Stimulated activated CD4-positive, alpha-beta T cell treated with anti-CD3 and anti-CD28 coated beads, Interleukin-15, amount 100 ng/mL, for 48 hours (primary cell): ENCODE data around the gene C9orf57.
"Not testable (repeated sequence)": the region's sequence is repeated elsewhere in the genome, so short reads cannot be mapped to it uniquely, and the experiment has no call there.

Source experiments
- DNase-seq, 2 donors: peaks; one replicate each; pipeline ENCODE4 v3.0.0-alpha.2; 2020; ENCODE audit warnings: low read depth in 2 of 2

C9orf57 gene

DNA sequence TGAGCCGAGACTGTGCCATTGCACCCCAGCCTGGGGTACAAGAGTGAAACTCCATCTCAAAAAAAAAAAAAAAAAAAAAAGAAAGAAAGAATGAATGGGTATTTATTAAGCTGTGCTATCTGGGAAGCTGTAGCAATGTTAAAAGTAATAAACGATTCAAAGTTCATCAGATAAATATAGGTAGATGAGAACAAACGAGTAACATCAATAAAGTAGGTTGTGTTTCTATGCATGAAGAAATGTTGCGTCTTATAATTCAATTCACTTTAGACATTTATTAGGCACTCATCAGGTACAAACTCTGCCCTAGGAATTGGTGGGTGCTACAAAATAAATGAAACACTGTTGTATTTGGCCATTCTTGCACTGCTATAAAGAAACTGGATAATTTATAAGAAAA lies 36.8 kb downstream of the C9orf57 start:
- DNase-seq = no peak

DNA sequence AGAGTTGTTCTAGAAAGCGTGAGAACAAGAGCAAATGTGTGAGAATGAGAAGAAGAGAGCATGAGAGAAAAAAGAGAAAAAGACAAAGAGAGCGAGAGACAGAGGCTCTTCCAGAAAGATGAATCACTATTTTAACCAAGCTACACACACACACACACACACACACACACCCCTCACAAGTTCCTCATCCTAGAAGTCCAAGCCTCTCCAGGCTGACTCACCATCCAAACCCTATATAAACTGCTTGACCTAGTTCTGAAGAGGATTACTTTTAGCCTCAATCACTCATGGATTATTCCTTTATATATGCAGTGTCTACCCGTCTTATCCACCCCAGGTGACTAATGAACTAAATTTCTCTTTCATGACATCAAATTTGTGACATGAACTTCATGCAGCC lies 37.6 kb downstream of the C9orf57 start:
- no peak for DNase-seq

DNA sequence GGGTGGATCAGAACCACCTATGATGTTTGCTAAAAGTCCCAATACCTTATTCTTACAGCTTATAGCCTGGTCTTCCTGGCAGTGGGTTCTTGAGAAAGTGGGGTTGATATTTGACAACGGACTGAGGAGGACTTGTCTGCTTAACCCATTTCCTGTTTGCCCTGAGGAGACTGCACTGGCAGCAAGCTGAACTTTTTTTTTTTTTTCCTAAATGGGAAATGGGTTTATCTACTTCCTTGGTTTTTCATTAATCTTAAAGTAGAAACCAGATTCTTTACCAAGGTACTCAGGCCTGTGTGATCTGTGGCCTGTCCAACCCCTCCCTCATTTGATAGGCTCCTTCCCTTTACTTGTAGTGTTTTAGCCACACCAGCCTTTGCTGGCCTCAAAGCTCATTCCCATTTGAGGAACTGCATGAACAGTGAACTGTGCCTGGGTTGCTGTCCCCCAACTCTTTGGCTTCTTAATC lies 47.1 kb downstream of the C9orf57 start:
- DNase-seq = no peak

DNA sequence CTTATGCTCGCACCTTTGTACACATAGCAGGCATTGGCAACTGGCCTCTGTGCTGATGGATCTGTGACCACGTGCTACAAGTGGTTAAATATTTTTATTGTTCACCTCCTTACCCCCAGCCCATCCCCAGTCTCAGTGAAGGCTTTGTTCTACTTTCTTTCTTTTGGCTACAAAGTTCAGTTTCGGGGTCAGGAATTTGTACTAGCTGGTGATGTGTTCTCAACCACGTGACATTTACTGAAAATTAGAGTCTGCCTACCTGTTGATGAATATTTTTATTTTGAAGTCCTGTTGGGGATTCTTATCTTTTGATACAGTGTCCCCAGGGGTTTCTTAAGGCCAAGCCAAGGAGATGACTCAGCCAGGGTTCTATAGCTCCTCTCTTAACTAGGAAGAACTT lies 47.8 kb downstream of the C9orf57 start:
- DNase-seq = no peak

DNA sequence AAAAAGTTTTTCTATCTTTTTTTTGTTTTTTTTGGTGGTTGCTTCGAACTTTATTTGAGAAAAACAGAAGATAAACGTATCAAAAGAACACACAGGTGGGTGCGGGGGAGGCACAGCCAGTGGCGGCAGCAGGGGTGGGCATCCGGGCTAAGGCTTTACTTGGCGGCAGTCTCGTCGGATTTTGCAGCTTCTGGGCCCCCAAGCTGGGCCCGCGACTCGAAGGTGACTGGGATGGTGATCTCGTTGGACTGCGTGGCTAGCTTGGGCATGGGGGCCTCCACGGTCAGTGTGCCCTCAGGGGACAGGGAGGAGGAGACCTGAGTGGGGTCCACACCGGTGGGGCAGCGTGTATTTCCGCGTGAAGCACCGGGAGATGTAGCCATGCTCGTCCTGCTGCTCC lies 52.7 kb downstream of the C9orf57 start:
- not testable (repeated sequence) for DNase-seq

GRCh38 chr9:72006501-72006900 lies 53.9 kb downstream of the C9orf57 start:
- no peak for DNase-seq

DNA sequence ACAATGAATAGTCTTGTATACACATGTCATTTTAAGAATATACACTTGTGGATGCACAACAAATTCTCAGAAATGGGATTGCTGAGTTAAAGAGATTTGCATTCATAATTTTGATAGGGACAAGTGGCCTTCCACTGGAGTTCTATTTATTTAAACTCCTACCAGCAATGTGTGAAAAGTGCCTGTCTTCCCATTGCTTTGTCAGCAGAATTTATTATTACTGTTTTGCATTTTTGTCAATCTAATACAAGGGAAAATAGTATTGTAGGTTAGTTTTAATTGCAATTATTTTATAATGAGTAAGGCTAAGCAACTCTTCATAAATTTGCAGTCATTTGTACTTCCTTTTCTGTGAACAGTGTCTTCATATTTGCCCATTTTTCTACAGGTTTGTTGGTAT lies 55.0 kb downstream of the C9orf57 start:
- no peak for DNase-seq
